ENCODE data around the gene CDHR1.
A peak's percentile ranks its signal among the peaks of the same experiment; 100 is the strongest.
"Not testable (repeated sequence)": the region's sequence is repeated elsewhere in the genome, so short reads cannot be mapped to it uniquely, and the experiment has no call there.

CDHR1 gene

GRCh38 chr10:84194424-84195043 is at the start of gene CDHR1:
CDHR1 (plus strand) TSS chr10:84194537; CDS start chr10:84194761, 224 bp downstream.
- DNase-seq = peak; percentile 89

GRCh38 chr10:84147347-84147746 is 47.0 kb upstream of the CDHR1 start:
- no peak for DNase-seq

GRCh38 chr10:84148006-84148597 is 46.2 kb upstream of the CDHR1 start:
- DNase-seq = peak; percentile 57

DNA sequence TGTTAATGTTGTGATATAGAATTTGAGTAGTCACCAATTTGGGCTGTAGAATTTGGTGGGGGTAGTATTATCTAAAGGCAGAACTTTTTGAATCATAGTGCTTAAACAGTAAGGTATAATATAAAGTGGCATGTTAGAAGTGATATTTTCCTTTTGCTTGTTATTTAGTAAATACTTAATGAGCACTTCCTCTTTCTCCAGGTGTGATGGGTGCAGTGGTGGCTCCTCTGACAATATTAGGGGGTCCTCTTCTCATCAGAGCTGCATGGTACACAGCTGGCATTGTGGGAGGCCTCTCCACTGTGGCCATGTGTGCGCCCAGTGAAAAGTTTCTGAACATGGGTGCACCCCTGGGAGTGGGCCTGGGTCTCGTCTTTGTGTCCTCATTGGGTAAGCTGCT is 44.5 kb upstream of the CDHR1 start:
- no peak for DNase-seq

GRCh38 chr10:84152769-84153168 is 41.6 kb upstream of the CDHR1 start:
- no peak for DNase-seq

DNA sequence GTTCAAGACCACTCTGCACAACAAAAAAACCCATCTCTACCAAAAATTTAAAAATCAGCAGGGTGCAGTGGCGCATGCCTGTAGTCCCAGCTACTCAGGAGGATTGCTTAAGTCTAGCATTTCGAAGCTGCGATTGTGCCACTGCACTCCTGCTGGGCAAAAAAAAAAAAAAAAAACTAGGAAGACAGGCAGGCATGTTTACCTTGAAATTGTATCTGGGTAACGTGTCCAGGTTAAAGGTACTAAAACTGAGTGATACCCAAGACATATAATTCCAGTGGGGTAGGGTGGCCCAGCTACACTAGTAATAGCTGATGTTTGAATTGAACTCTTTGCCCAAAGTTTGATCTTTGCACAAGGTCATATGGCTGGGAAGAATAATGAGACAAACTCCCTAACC is 38.8 kb upstream of the CDHR1 start:
- DNase-seq = no peak

- no peak for DNase-seq
Observed at GRCh38 chr10:84156009-84156408, 38.3 kb upstream of the CDHR1 start.

DNA sequence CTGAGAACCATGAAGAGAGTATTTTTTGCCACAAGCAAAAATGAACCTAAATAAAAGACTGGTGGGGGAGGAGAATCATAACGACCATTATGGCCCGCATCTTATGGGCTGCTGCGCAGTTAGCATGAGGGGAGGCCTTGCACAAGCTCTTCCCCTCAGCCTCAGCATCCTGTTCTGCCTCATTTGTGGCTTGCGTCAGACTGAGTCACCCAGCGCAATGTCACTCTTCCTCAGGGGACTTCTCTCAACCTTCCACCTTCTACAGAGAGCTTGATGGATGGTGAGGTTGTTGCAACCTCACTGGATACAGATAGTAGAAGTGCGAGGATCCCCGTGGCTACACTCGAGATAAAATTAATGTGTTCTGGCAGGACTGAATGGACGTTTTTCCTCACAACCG is 37.6 kb upstream of the CDHR1 start:
- DNase-seq = no peak

- DNase-seq = peak; percentile 16
Observed at GRCh38 chr10:84158061-84158460, 36.3 kb upstream of the CDHR1 start.

DNA sequence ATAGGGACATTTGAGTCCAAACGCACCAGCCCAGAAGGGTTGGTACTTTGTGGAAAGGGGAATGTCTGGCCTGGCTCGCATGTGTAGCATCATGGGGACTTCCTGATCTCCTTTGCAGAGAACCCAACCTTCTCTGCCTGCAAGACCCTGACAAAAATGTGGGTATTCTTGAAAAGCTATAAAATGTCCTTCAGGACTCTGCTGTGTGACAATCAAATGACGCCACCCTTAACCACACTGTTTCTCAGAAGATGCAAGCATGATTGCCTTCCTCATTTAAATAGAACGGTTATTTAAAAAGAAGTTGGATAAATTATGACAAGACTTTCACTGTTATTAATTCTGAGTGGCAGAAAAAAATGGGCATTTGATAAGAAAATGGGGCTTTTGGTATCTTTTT is 35.8 kb upstream of the CDHR1 start:
- no peak for DNase-seq

DNA sequence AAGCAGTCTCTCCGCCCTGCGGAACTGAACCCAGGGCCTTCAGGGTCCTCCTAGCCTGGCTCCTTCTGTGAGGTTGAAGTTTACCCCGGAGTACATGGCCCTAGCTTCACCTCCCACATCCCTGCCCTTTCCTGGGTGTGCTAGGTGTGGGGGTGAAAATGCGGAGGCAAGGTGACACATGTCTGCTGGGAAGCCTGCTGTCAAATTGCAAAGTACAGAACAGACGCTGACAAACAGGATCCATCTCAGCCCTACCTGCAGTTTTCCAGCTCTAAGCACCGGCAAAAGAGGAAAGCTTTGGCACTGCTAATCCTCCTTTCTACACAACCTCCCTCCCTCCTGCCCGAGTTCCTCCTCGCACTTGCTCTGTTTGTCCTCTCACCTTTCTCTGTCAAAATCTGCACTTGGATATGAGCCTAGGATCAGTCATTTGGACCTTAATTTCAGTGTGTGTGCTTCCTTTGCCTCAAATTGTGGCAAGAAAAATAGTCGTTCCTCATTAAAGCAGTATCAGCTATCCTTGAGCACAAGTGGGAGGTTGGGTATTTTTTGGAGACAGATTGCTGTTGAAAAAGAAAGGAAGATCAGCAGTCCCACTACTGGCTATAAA is 35.2 kb upstream of the CDHR1 start:
- peak; percentile 53 for DNase-seq

GRCh38 chr10:84160663-84161362 is 33.5 kb upstream of the CDHR1 start:
- no peak for DNase-seq

DNA sequence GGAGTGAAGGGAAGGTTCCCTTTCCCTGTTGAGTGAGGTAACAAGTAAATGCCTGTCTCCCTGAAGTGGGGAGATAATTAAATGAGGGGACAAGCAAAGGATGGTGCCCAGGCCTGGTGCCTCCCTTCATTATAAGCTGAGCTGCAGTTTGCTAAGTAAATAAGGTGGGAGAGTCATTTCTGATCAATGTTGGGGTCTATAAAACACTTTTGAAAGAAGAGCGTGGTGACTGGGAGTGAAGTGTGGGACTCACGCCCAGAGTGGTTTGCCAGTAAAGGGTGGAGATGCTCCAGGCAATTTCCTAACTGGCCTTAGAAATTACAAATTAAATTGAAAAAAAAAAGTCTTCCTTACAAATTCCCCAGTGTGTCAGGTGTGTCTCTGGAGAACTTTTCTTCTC is 30.3 kb upstream of the CDHR1 start:
- DNase-seq = no peak

DNA sequence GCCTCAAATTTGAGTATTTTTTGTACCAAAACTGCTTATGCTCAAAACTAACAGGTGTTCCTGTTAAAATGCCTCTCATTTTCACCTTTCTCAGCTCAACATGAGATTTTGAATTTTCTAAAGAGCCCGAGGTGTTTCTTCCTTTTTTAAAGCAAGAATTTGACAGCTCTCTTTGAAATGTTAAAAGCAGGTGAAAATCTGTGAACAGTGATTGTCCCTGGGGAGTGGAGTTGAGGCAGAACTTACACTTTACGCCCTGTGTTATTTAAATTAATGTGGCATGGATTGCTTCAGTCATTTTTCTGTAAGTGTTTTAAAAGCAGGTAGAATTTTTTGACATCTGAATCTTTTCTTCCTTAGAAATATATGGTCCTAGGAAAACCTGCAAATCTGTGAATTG is 29.9 kb upstream of the CDHR1 start:
- no peak for DNase-seq

DNA sequence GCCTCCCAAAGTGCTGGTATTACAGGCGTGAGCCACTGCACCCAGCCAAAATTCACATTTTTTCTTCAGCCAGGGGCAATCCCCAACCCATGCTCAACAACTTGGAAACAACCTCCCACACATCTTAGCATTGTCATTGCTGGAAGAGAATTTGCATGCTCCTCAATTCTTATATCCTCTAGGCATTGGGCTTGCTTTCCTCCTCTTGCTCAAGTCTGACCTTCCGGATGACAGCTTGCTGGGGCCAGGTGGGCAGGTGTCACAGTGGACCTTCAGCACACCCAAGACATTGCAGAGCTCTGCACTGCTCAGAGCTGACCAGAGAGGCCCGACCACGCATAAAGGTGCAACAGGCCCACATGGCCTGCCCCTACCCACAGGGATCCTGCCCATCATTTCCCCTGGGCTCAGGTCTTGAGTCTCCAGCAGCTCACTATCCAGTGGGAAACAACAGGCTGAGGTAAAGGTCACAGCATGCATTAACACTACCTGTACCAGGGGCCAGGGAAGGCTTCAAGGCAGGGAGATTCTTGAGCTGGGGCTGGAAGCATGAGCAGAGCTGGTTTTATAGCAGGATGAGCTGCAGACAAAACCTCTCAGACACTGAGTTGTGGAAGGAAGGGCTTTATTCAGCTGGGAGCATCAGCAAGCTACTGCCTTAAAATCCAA is 27.6 kb upstream of the CDHR1 start:
- DNase-seq = no peak

- not testable (repeated sequence) for DNase-seq
Observed at GRCh38 chr10:84167289-84167653, 27.1 kb upstream of the CDHR1 start.

DNA sequence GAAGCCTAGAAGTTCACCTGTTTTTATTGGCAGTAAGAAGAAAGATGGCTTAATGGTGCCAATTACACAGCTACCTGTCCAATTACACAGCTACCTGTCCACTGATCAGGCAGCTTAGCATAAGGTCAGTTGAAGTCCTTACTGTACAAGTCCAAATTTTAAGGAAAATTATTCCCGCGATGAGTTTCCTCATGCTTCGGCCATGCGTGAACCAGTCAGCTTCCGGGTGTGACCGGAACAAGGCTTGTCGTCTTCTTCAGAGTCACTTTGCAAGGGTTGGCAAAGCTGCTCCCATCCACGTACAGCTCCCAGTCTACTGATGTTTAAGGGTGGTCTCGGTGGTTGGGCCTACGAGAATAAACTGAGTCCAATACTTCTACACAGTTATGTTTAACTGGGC is 26.0 kb upstream of the CDHR1 start:
- not testable (repeated sequence) for DNase-seq

DNA sequence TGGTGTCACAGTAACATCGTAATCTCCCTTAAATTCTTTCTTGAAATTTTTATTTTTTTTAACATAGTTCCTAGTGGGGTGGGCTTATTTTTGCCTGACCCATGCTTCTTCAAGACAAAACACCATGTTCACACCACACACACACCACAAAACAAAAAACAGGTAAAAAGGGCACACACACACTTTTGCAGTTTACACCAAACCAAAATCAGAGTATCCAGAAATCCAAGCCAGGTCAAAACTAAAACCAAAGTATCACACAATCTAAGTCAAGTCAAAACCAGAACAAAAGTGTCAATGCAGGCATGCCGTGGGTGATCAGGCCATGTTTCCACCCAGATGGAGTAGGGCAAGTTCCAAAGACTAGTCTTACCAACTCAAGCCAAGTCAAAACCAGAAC is 23.1 kb upstream of the CDHR1 start:
- DNase-seq = not testable (repeated sequence)

GRCh38 chr10:84171700-84172466 is 22.5 kb upstream of the CDHR1 start:
- not testable (repeated sequence) for DNase-seq

GRCh38 chr10:84172467-84173356 is 21.6 kb upstream of the CDHR1 start:
- DNase-seq = no peak

DNA sequence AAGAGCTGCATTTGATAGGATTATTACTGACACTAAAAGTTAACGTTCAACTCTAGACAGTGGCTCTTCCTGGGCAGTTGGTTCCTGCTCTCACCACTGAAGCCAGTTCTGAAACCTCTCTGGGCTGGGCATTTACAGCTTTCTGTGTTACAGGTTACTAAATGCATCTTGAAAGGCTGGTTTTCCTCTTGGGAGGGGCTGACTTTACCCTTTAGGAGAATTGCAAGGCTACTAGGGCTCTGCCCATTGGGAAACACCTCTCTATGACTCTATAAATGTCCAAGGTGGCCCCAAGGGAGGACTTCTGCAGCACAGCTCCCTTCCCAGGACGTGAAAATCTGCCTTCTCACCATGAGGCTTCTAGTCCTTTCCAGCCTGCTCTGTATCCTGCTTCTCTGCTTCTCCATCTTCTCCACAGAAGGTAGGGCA is 20.8 kb upstream of the CDHR1 start, which contains the start of gene GPR15LG:
GPR15LG (plus strand) TSS at position 301 of the 429 bp plus-strand sequence; CDS start at position 352, 51 bp downstream.
- DNase-seq = no peak

Data from NCI-H82 (cell line).